GM12801 (cell line): ENCODE results near the gene GPR26.

Source experiments
- TF ChIP-seq, protein P1 (sequence below): IDR thresholded peaks from one replicate; pipeline ENCODE4 v1.5.1; 2011; ENCODE audit warnings: control low read depth; ENCODE audit not compliant: insufficient read length; ENCODE audit errors: extremely low read depth

The GPR26 gene, protein sequence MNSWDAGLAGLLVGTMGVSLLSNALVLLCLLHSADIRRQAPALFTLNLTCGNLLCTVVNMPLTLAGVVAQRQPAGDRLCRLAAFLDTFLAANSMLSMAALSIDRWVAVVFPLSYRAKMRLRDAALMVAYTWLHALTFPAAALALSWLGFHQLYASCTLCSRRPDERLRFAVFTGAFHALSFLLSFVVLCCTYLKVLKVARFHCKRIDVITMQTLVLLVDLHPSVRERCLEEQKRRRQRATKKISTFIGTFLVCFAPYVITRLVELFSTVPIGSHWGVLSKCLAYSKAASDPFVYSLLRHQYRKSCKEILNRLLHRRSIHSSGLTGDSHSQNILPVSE

DNA sequence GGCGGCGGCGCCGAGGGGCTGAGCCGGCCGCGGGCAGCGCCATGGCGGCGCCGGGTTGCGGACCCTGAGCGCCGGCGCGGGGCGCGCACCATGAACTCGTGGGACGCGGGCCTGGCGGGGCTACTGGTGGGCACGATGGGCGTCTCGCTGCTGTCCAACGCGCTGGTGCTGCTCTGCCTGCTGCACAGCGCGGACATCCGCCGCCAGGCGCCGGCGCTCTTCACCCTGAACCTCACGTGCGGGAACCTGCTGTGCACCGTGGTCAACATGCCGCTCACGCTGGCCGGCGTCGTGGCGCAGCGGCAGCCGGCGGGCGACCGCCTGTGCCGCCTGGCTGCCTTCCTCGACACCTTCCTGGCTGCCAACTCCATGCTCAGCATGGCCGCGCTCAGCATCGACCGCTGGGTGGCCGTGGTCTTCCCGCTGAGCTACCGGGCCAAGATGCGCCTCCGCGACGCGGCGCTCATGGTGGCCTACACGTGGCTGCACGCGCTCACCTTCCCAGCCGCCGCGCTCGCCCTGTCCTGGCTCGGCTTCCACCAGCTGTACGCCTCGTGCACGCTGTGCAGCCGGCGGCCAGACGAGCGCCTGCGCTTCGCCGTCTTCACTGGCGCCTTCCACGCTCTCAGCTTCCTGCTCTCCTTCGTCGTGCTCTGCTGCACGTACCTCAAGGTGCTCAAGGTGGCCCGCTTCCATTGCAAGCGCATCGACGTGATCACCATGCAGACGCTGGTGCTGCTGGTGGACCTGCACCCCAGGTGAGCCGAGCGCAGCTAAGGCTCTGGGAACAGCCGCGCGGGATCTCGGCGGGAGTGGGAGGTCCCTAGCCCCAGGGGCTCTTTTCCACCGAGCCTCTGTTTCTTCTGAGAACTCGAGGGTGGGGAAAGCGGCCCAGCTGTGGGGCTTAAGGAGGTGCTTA is at the start of gene GPR26:
GPR26 (plus strand) TSS at position 38 of the 919 bp plus-strand sequence; CDS start at position 91, 53 bp downstream.
- TF ChIP-seq, protein P1, sequence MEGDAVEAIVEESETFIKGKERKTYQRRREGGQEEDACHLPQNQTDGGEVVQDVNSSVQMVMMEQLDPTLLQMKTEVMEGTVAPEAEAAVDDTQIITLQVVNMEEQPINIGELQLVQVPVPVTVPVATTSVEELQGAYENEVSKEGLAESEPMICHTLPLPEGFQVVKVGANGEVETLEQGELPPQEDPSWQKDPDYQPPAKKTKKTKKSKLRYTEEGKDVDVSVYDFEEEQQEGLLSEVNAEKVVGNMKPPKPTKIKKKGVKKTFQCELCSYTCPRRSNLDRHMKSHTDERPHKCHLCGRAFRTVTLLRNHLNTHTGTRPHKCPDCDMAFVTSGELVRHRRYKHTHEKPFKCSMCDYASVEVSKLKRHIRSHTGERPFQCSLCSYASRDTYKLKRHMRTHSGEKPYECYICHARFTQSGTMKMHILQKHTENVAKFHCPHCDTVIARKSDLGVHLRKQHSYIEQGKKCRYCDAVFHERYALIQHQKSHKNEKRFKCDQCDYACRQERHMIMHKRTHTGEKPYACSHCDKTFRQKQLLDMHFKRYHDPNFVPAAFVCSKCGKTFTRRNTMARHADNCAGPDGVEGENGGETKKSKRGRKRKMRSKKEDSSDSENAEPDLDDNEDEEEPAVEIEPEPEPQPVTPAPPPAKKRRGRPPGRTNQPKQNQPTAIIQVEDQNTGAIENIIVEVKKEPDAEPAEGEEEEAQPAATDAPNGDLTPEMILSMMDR, result no peak

DNA sequence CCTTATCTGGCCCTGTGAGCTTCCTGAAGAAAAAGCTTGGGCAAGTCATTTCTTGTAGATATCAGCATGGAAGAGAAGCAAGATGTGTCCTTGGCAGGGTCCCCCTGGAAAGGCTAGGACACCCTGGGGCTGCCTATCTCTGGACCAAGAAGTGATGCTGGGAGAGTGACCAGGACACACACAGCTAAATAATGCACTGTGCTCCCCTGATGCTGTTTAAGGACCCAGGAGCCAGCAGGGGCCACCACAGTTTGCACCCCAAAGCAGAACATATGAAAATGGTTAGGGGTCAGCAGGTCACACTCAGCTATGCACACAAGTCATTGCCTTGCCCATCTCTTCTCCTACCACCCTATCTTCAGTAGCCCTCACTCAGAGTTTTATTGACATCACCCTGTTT is 47.9 kb upstream of the GPR26 start:
- TF ChIP-seq, protein P1, result no peak

DNA sequence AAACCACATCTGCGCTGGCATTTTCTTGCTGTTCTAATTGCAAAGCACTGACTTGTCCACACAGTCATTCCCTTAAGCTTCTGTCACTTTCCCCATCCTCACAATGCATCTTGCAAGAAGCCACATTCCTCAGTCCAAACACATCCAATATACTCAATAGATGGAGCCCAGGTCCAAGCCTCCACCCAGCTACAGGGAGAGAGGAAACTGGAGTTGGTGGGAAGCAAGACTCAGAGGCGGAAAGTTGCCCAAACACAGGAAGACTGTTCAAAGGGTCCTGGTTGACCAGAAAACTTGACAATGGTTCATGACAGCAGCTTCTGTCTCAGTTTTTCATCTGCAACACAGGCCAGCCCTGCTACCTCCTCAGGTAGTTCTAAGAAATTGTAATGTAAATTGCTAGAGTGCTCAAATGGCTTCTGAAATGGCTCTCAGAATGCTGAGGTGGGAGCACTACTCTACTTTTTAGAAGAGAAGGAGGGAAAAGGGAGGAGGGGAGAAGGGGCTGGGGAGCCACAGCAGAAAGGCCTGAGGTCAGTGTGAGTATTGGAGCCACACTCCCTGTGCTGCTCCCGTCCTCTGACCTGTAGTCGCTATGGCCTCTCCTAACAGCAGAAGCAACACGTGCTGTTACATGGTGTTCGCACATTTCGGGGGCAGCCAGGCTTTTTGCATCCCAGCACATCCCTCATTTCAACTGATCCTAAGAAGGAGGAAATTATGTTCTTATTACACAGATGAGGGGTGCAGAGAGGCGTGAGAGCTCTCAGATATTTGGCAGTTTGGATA is 46.9 kb upstream of the GPR26 start:
- TF ChIP-seq, protein P1, result no peak

DNA sequence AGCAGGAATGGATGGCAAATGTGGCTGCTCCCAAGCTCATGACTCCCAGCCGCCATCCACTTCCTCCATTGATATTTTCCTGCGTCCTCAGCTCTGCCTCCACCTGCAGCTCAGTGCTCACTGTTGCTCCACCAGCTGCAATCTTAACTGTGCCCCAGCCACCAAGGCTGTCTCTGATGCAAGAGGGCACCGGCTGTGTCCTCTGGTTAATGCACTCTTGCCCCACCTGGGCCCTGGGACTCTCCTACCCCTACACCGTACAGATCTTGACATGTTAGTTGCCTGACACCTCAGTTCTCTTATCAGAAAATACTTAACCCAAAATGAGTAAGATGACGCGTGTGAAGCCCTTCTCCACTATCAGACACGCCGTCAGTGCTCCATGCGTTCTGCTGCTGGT is 45.5 kb upstream of the GPR26 start:
- TF ChIP-seq, protein P1, result no peak

DNA sequence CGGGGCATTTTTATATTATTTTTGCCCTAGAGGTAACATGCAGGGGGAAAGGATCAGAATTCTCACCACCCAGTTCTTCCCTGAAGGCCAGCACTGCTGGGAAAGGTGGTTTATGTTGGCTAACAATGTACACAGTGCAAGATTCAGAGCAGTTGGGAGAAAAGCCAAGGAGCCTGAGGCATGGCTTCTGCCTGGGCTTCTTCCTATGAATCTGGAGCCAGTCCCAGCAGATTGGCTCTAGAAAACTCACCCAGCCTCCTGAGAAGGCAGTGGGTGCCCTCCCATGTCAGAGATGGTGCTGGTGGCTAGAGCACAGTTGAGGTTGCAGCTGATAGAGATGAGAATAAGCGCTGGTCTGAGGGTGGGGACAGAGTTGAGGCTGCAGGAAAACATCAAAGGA is 44.7 kb upstream of the GPR26 start:
- TF ChIP-seq, protein P1, result no peak

DNA sequence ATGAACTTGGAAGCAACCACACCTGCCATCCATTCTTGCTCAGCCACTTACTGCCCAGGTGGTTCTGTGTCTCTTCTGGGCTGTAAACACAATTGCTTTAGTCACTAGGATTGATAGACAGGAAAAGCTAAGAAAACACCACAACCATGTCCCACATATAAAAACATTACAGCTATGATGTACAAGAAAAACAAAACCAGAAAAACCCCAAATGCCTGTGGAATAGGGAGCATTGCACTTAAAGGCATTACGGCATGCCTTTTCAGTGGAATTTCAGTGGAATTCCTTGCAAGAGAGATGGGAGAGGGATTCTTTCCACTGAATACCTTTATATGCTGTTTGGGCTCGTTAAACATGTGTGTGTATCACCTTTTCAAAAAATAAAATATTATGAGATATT is 44.2 kb upstream of the GPR26 start:
- TF ChIP-seq, protein P1, result no peak

DNA sequence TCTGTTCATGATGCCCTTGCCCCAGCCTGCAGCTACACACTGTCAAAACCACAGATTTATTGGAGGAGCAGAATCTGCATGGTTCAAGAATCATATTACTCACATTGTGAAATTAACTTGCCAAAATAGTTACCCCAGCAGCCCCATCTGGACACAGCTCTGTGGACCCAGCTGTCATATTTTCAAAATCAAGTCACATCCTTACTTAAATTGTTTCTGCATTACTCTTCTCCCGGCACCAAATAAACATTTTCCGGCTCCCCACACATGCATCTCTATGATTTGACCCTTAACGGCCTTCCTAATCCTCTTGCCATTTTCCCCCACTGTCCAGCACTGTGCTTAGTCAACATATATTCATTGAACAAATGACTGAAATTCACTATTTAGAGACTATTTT is 43.8 kb upstream of the GPR26 start:
- TF ChIP-seq, protein P1, result no peak
